ENCODE data around the gene MGMT.

Gene MGMT

GRCh38 chr10:129546106-129546505 lies 79.1 kb downstream of the MGMT start:
- no peak for TF ChIP-seq CTCF (conservative IDR thresholded peaks at IDR 0.05)
- no peak overlapping the region for H3K27ac ChIP-seq

DNA sequence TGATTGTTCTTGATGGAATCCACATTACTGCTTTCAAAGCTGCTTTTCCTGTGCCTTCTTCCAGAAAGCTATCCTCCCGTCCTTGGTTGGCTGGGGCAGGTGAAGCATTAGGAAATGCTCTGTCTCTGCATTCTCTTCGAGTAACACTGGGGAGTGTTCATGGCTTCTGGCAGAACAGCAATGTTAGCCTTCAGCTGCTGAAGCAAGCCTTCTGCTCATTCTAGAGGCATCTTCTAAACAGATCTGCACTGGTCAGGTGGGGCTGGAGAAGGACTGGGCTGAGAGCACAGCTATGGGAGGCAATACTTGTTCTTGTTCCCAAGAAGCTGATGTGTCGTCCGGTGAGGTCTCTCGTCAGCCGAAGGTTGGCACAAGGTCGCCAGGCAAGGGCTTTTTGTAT lies 80.6 kb downstream of the MGMT start:
- H3K27ac ChIP-seq, result no peak overlapping the region
- no peak for TF ChIP-seq CTCF (conservative IDR thresholded peaks at IDR 0.05)

DNA sequence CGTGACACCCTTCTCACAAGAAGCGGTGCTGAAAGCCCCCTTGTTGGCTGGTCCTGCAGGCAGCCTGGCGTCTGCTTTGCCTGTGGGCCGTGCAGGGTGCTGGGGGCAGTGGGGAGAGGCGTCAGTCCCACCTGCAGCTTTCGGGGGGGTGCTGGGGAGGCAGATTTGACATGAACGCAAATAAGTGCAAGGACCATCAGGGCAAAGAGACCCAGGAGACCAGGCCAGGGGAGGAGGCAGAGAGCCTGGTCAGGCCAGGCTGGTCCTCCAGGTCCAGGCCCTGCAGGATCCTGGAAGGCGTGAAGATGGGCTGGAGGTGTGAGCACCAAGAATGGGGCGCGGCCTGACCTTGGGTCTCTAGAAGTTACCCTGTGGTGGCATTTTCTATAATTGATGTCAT lies 81.6 kb downstream of the MGMT start:
- no peak for TF ChIP-seq CTCF (conservative IDR thresholded peaks at IDR 0.05)
- H3K27ac ChIP-seq, result no peak overlapping the region

- no peak overlapping the region for H3K27ac ChIP-seq
- TF ChIP-seq CTCF (conservative IDR thresholded peaks at IDR 0.05), result no peak
Observed at GRCh38 chr10:129550076-129550475, 83.0 kb downstream of the MGMT start.

DNA sequence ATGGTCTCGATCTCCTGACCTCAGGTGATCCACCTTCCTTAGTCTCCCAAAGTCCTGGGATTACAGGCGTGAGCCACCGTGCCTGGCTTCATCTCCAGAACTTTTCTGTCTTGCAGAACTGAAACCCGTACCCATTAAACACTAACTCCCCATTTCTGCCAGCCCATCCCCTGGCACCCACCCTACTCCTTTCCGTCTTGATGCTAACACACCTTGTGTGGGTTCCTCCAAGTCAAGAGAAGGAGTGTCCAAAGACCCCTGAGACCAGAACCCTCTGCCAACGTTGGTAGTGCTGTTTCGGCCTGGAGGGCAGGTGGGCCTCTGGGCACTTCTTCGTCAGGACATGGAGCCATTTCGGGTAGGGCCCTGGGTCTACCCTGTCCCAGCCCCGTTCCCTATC lies 83.6 kb downstream of the MGMT start:
- no peak for TF ChIP-seq CTCF (conservative IDR thresholded peaks at IDR 0.05)
- H3K27ac ChIP-seq, result no peak overlapping the region

GRCh38 chr10:129552119-129552518 lies 85.1 kb downstream of the MGMT start:
- TF ChIP-seq CTCF (conservative IDR thresholded peaks at IDR 0.05), result no peak
- no peak overlapping the region for H3K27ac ChIP-seq

DNA sequence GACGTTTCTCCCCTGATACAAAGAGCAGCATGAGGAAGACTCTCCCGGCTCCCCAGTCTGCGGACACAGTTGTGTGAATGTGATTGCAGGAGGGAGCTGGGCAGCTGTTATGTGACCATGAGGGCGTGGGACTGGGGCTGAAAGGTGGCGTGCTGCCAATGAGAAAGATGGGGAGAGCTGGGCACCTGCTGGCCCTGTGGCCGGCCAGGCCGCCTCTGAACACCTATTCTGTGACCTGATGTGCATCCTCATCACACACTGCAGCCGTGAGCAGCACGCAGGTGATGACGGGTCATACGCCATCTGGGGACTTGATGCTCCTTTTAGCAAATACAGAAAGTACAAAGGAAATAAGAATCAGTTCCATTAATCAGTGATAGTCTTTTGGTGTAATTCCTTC lies 86.9 kb downstream of the MGMT start:
- no peak for TF ChIP-seq CTCF (conservative IDR thresholded peaks at IDR 0.05)

GRCh38 chr10:129556316-129556715 lies 89.3 kb downstream of the MGMT start:
- no peak overlapping the region for H3K27ac ChIP-seq
- no peak for TF ChIP-seq CTCF (conservative IDR thresholded peaks at IDR 0.05)

More for the DNA sequence above, 86.9 kb downstream of the MGMT start:
- H3K27ac ChIP-seq, result no peak overlapping the region

Measured in VCaP (cell line).